Rectal smooth muscle tissue (tissue), 1 donor: ENCODE results near the gene GLYR1.

Source experiments
- H3K27ac ChIP-seq: one replicate; pipeline ENCODE4 v1.7.0; 2013; ENCODE audit warnings: low read depth, low read length, inconsistent platforms
- H3K27me3 ChIP-seq: one replicate; pipeline ENCODE4 v1.7.0; 2013; ENCODE audit warnings: low read length; ENCODE audit not compliant: control insufficient read depth, insufficient read depth
- H3K36me3 ChIP-seq: one replicate; pipeline ENCODE4 v1.7.0; 2013; ENCODE audit warnings: low read length; ENCODE audit not compliant: control insufficient read depth, insufficient read depth
- H3K4me1 ChIP-seq: one replicate; pipeline ENCODE4 v1.7.0; 2013; ENCODE audit warnings: low read length; ENCODE audit not compliant: control insufficient read depth, insufficient read depth
- H3K4me3 ChIP-seq: one replicate; pipeline ENCODE4 v1.7.0; 2013; ENCODE audit warnings: low read length
- H3K9ac ChIP-seq: one replicate; pipeline ENCODE4 v1.7.0; 2013; ENCODE audit warnings: low read length

GLYR1 gene

DNA sequence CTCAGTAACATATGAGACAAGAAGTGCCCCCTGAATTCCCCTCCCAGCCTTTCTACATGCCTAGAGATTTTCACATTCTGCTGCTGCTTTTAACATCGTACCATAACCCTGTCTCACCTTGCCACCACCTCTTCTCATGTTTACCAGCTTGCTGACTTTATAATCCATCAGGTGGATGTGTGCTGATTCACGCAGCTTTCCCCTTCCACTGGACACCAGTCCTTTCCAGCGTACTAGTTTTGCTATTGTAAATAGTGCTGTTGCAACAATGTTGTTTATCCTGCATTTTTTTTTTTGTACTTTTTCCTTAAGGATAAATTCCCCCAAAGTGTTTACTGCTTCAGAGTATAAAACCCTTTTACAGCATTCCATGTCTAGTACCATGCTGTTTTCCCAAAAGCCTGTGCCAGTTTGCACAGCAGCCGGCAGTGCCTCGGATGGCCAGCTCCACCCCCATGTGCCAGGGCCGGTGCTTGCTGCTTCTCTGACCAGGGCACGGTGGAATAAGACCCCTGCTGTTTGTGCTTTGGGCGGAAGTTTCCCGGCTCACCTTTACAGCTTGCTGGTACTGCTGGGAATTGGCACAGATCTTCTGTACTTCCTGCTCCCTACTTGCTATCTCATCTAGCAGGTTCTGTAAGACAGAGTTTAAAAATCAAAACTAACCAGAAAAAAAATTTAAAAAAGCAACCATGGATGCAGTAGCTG, 41.5 kb upstream of the GLYR1 start:
- Histone ChIP-seq H3K27ac (no peak overlapping the region), H3K4me1 (no peaks in the 10 kb centered on the region), H3K27me3 (no peaks in the 10 kb centered on the region), H3K4me3 (no peak overlapping the region), H3K36me3 (peaks cover 23% of the 10 kb centered on the region), H3K9ac (no peak overlapping the region)

DNA sequence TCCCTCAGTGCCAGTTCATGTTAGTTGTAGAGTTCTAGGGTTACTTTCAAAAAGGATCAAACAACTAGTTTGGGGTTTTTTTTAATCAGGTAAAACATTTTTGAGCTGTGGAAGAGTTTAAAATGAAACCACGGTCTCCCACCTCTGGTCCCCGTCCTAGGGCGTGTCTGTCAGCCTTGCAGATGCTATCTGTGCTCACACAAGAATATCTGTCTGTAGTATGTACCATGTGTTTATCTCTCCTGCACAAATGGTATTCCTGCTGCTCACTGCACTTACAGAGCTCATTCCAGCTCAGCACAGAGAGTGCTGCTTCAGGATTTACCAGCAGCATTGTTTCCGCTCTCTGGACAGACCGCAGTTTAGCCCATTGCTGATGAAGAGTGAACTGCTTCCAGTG, 39.1 kb upstream of the GLYR1 start:
- Histone ChIP-seq H3K4me1 (peaks cover 3% of the 10 kb centered on the region), H3K9ac (no peak overlapping the region), H3K27ac (no peak overlapping the region), H3K4me3 (no peak overlapping the region), H3K36me3 (peaks cover 30% of the 10 kb centered on the region), H3K27me3 (no peaks in the 10 kb centered on the region)

DNA sequence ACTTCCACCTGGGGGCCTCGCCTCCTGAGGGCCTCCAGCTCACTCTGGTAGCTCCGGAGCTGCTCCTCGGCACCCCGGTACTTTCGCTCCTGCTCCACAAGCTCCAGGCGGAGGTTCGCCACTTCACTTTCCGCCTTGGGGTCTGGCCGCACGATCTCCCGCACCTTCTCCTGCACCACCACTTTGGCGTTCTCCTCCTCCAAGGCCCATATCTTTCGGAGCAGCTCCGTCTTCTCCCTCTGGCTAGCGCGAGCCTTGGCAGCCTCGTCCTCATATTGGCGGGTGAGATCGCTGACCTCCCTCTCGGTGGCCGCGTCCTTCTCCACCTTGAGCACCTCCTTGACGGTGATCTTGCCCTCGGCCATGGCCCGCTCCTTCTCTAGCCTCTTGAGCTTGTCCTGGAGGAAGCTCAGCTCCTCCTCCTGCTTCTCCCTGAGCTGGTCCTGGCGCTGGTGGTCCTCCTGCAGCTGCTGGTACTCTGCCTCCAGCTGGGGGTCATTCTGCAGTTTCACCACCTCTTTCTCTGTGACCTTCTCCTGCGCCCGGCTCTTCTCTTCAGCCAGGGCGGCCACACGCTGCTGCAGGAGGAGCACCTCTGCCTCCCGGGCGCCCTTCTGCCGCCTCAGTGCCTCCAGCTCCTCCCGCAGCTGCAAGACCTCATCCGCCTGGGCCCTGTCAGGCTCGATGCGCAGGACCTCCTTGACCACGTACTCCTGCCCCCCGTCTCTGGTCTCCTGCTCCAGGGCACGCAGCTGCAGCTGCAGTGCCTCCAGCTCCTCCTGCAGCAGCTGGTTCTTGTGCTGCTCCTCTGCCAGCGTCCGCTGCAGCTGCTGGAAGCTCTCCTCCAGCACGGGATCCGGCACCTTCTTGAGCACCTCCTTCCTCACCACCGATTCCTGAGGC, 38.1 kb upstream of the GLYR1 start:
- H3K4me3 ChIP-seq: no peak overlapping the region
- no peaks in the 10 kb centered on the region for H3K27me3 ChIP-seq
- H3K36me3 ChIP-seq: peaks cover 36% of the 10 kb centered on the region
- peaks cover 3% of the 10 kb centered on the region for H3K4me1 ChIP-seq
- H3K9ac ChIP-seq: no peak overlapping the region
- H3K27ac ChIP-seq: no peak overlapping the region

DNA sequence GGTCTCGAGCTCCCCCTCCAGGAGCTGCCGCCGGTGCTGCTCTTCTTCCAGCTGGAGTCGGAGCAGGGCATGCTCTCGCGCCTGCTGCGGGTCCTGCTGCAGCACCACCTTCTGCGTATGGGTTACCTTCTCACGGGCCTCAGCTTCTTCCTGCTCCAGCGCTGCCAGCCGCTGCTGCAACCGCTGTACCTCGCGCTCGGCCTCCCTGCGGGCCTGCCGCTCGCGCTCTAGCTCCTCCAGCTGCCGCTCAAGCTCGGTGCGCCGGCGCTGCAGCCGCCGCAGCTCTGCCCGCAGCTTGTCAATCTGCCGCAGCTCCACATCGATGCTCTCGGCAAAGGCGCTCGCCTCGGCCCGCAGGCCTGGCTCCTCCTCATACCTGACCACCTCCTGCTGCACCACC, 37.1 kb upstream of the GLYR1 start:
- peaks cover 3% of the 10 kb centered on the region for H3K4me1 ChIP-seq
- no peak overlapping the region for H3K9ac ChIP-seq
- H3K27me3 ChIP-seq: no peaks in the 10 kb centered on the region
- H3K27ac ChIP-seq: no peak overlapping the region
- H3K4me3 ChIP-seq: no peak overlapping the region
- H3K36me3 ChIP-seq: peaks cover 43% of the 10 kb centered on the region

DNA sequence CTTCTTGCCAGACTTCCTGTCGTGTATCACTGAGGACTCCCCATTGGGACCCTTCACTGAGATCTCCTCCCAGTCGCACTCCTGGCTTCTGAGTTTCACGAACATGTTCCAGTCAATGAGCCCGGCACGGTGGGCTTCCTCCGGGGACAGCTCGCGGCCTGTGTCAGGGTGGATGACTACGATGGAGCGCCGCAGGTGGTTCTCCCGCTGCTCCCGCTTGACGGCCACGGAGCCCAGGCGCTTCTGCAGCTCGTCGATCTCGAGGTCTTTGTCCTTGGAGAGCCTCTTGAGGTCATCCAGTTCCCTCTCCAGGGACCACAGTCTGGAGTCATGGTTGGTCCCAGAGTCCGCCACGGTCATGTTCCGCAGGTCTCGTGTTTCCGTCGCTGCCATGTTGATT, 36.4 kb upstream of the GLYR1 start:
- no peak overlapping the region for H3K9ac ChIP-seq
- H3K27me3 ChIP-seq: no peaks in the 10 kb centered on the region
- no peak overlapping the region for H3K4me3 ChIP-seq
- H3K4me1 ChIP-seq: peaks cover 3% of the 10 kb centered on the region
- H3K27ac ChIP-seq: no peak overlapping the region
- H3K36me3 ChIP-seq: peaks cover 45% of the 10 kb centered on the region

DNA sequence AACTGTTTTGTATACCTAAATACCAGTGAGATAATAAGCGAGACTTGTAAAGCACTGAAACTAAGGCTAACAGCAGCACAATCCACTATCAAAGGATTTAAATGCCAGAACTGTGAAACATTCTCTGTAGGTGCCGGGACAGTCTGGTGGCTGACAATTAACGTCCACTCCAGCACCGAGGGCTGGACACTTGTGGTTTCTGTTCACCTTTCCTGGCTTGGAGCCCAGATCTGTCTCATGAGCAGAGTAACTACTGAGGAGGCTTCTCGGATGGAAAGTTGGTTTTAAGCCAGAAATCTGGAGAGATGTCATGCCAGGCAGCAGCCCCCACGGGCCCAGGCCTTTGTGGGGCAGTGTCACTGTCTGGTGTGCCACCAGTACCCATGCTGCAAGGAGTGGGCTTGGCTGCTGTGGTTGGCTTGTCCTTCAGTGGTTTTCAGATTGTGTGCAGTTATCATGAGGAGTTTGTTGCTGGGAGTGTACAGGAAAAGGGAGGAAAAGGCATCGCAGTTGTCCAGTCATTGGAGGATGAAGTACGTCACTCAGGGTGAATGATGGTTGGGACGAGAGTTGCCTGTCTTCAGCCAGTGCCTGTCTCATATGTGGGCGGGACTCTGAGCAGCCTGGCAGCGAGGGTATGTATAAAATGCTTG, 35.7 kb upstream of the GLYR1 start:
- peaks cover 48% of the 10 kb centered on the region for H3K36me3 ChIP-seq
- H3K4me1 ChIP-seq: peaks cover 3% of the 10 kb centered on the region
- H3K4me3 ChIP-seq: no peak overlapping the region
- no peaks in the 10 kb centered on the region for H3K27me3 ChIP-seq
- H3K9ac ChIP-seq: no peak overlapping the region
- no peak overlapping the region for H3K27ac ChIP-seq

DNA sequence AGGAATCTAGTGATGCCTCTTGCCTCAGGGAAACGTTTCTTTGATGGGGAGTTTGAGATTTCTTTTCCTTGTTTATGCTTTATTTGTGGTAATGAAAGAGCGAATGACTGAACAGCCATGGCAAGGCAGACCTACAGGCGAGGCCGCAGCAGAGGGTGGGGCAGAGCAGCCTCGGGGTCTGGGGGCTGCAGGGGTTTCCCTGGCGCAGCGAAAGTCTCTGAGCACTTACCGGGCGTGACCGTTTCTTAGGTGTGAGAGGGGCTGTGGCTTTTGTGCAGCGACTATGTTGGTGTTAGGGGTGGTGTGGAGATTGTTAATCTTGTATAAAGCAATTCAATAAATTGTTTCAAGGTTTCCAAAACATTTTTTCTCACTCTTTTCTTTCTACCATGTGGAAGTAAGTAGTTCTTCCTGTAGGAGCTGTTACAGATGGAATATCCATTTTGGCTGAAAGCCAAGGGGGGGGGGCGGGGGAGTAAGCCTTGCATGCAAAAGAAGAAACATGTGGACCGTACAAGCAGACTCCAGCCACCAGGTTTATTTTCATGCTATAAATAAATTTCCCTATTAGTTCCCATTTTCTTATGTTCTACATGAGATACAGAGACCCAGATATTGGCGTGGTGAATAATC, 35.0 kb upstream of the GLYR1 start:
- Histone ChIP-seq H3K27ac (no peak overlapping the region), H3K4me1 (peaks cover 3% of the 10 kb centered on the region)

DNA sequence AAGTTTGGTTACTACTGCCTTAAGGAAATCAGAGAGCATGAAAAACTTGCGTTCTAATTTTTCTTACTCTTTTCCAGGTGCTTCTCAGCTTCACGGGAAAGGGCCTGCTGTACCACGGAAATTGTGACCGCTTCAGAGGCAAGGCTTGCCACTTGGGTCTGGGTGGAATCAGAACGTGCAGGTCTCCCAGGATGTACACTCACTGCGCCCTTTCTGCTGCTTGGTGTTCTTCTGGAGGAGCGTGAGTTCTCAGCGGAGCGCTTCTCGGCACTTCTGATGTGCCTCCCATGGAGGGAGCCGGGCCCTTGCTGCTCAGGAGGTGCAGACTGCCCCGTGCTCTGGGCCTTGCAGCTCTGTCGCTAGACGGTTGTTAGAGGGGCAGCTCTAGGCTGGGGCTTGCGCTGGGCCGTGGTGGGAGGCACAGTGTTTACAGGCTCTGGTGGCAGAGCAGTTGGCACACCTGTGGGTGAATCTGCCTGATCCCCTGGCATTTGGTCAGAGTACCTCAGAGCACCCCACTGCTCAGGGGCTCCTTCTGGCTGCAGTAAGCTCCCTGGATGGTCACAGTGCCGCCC, 33.0 kb upstream of the GLYR1 start:
- H3K27ac ChIP-seq: no peak overlapping the region
- H3K9ac ChIP-seq: no peak overlapping the region
- no peak overlapping the region for H3K4me3 ChIP-seq
- peaks cover 3% of the 10 kb centered on the region for H3K4me1 ChIP-seq
- no peaks in the 10 kb centered on the region for H3K27me3 ChIP-seq
- H3K36me3 ChIP-seq: peaks cover 54% of the 10 kb centered on the region

More for the DNA sequence above, 35.0 kb upstream of the GLYR1 start:
- H3K4me3 ChIP-seq: no peak overlapping the region
- no peaks in the 10 kb centered on the region for H3K27me3 ChIP-seq
- no peak overlapping the region for H3K9ac ChIP-seq
- H3K36me3 ChIP-seq: peaks cover 51% of the 10 kb centered on the region

DNA sequence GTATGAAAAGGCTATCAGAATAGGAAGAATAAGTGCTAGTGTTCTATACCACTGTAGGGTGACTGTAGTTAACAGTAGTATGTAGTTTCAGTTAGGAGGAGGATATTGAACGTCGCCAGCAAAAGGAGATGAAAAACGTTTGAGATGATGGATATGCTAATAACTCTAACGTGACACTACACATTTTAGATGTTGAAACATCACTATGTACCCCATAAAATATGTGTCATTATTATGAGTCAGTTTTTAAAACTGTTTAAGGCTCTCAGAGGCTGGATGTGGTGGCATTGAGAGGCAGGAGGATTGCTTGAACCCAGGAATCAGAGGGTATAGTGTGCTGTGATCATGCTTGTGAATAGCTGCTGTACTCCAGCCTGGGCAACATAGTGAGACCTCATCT, 32.0 kb upstream of the GLYR1 start:
- Histone ChIP-seq H3K27me3 (no peaks in the 10 kb centered on the region), H3K36me3 (peaks cover 55% of the 10 kb centered on the region), H3K4me1 (peaks cover 3% of the 10 kb centered on the region), H3K4me3 (no peak overlapping the region), H3K9ac (no peak overlapping the region), H3K27ac (no peak overlapping the region)

DNA sequence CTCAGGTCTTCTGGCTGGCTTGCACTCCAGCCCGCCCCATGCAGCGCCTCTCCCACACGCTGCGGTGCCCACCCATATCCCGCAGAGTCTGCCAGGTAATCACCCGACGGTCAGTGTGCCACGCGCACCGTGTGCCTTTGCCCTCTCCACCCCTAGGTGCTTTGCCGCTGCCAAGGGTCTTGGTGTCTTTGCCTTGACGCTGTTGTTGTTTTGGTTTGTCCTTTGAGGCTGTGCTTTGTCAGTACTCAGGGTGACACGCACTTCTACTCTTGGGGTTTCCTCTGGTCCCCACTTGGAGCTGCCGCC, 30.2 kb upstream of the GLYR1 start:
- H3K36me3 ChIP-seq: peaks cover 62% of the 10 kb centered on the region
- no peaks in the 10 kb centered on the region for H3K4me1 ChIP-seq
- no peak overlapping the region for H3K4me3 ChIP-seq
- no peak overlapping the region for H3K9ac ChIP-seq
- no peak overlapping the region for H3K27ac ChIP-seq
- H3K27me3 ChIP-seq: no peaks in the 10 kb centered on the region

DNA sequence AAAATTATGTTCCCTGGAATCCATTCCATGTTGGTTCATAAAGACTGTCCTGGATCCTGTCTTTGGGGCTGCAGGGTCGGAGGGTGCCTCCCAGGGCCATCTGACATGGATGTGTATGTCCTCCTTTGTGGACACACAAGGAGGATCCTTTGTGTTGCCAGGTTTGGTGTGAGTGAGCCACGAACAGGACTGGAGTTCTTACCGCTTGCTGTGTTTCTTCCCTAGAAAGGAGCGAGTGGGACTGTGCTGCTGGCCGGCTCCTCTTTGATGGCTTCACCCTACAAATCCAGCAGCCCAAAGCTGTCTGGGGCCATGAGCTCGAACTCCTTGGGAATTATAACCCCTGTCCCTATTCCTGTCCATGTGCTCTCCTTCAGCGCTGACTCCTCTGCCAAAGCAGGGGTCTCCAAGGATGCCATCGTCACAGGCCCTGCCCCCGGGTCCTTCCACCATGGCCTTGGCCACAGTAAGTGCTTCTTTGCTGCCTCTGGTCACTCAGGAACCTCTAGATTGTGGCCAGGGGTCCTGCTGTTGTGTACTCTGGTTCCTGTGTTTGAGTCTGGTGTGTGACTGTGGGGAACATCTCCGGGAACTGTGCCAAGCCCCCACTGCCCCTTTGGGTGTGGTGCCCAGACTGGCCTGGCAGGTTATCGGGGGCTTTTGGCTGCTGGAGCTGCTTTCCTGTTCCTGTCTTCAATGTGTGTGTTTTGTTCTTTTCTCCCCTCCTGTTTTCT, 29.7 kb upstream of the GLYR1 start:
- Histone ChIP-seq H3K4me1 (no peaks in the 10 kb centered on the region), H3K36me3 (peaks cover 64% of the 10 kb centered on the region)

More for the DNA sequence above, 29.7 kb upstream of the GLYR1 start:
- Histone ChIP-seq H3K27me3 (no peaks in the 10 kb centered on the region), H3K4me3 (no peak overlapping the region), H3K9ac (no peak overlapping the region), H3K27ac (no peak overlapping the region)
